Measurements from ENCODE around the gene LZTS2.
"Not testable (repeated sequence)": the region's sequence is repeated elsewhere in the genome, so short reads cannot be mapped to it uniquely, and the experiment has no call there.

The LZTS2 gene, protein sequence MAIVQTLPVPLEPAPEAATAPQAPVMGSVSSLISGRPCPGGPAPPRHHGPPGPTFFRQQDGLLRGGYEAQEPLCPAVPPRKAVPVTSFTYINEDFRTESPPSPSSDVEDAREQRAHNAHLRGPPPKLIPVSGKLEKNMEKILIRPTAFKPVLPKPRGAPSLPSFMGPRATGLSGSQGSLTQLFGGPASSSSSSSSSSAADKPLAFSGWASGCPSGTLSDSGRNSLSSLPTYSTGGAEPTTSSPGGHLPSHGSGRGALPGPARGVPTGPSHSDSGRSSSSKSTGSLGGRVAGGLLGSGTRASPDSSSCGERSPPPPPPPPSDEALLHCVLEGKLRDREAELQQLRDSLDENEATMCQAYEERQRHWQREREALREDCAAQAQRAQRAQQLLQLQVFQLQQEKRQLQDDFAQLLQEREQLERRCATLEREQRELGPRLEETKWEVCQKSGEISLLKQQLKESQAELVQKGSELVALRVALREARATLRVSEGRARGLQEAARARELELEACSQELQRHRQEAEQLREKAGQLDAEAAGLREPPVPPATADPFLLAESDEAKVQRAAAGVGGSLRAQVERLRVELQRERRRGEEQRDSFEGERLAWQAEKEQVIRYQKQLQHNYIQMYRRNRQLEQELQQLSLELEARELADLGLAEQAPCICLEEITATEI

GRCh38 chr10:100999742-101000126, at the start of gene LZTS2:
TSS of gene LZTS2 (plus strand) at chr10:100999808. CDS start at chr10:101002539, 2,731 bp downstream.
- DNase-seq = no peak

DNA sequence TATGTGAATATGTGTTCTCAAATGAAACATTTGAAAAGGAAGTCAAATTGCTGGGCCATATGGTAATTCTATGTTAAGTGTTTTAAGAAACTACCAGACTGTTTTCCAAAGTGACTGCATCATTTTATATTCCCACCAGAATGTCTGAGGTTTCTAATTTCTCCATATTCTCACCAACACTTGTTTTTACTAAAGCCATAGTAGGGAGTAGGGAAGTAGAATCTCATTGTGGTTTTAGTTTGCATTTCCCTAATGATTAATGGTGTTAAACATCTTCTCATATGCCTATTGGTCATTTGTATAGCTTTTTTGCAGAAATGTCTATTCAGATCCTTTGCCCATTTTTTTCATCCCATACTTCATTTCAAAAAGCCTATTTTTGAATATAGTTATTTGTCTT, 39.4 kb upstream of the LZTS2 start:
- no peak for DNase-seq

DNA sequence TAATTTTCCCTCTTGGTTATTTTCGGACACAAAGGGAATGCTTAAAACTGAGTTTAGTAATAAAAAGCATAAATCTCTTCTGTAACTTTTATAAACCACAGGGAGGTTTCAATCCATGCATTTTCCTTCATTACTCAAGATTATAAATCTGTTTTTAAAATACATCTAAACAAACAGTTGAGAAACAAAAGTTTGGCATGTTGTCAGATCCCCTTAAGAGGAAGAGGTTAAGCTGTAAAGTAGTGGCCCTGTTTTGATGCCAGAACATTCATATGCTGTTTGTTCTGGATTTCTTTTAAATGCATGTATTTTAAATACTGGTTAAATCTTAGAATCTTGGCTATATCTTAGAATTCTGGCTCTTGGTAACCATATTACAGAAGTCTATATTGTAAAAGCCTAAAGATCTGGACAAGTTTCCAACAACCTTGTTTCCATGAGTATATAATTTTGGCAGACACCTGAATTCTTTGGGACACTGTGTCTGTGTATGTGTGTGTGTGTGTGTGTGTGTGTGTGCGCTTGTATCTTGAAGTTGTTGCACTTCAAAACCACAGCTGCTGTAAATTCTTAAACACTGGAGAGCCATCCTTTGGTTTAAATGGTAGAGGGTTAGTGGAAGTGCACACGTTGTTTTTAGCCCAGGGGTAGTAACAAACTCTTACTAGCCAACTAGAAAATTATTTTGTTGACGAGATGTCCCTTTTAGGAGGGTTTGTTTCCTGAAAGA, 37.1 kb upstream of the LZTS2 start:
- DNase-seq = no peak

GRCh38 chr10:100963826-100964225, 35.8 kb upstream of the LZTS2 start:
- DNase-seq = no peak

- no peak for DNase-seq
These were observed 33.8 kb upstream of the LZTS2 start for GRCh38 chr10:100965820-100966219.

- no peak for DNase-seq
These were observed 32.7 kb upstream of the LZTS2 start for GRCh38 chr10:100966887-100967286.

- no peak for DNase-seq
These were observed 32.3 kb upstream of the LZTS2 start for GRCh38 chr10:100967332-100967731.

- DNase-seq = no peak
These were observed 31.4 kb upstream of the LZTS2 start for GRCh38 chr10:100968062-100968736.

GRCh38 chr10:100968863-100969186, 30.8 kb upstream of the LZTS2 start:
- no peak for DNase-seq

- no peak for DNase-seq
These were observed 30.2 kb upstream of the LZTS2 start, which contains the start of gene SEMA4G for GRCh38 chr10:100969187-100970075. TSS of gene SEMA4G (plus strand) at chr10:100969504. CDS start at chr10:100972913, 3,409 bp downstream.

DNA sequence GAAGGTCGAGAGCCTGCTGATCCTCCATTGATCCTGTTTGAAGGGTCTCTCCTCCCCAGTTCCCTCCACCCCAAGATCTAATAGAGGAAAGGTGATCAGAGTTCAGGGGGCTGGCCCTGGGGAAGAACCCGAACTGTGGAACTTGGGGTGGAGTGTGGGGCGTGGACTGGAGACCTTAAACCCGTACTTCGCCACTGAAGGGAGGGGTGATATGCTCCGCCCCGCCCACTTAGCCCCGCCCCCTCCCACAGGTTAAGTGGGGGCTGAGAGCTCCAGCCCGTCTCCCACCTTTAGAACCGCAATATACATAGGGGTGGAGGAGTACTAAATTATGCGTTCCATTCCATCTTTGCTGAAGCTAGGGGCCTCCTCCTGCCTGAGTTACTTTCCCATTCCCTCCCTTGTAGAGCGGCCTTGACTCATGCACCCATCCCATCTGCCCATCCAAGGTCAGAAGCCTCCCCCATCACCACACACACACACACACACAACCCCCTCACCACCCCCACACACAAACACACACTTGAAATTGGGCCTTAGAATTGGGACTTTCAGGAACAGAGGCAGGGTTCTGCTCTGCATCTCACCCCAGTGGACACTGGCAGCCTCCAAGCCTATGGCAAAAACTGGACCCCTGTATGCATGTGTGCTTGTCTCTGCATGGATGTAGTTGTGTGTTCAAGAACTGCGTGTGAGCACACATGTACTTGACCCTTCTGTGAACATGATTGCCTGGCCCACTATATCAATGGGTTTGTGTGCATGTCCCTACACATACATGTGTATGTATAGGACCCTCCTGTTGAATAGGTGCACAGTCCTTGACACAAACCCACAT, 29.3 kb upstream of the LZTS2 start:
- DNase-seq = no peak

- DNase-seq = no peak
These were observed 28.4 kb upstream of the LZTS2 start for GRCh38 chr10:100970914-100971811.

DNA sequence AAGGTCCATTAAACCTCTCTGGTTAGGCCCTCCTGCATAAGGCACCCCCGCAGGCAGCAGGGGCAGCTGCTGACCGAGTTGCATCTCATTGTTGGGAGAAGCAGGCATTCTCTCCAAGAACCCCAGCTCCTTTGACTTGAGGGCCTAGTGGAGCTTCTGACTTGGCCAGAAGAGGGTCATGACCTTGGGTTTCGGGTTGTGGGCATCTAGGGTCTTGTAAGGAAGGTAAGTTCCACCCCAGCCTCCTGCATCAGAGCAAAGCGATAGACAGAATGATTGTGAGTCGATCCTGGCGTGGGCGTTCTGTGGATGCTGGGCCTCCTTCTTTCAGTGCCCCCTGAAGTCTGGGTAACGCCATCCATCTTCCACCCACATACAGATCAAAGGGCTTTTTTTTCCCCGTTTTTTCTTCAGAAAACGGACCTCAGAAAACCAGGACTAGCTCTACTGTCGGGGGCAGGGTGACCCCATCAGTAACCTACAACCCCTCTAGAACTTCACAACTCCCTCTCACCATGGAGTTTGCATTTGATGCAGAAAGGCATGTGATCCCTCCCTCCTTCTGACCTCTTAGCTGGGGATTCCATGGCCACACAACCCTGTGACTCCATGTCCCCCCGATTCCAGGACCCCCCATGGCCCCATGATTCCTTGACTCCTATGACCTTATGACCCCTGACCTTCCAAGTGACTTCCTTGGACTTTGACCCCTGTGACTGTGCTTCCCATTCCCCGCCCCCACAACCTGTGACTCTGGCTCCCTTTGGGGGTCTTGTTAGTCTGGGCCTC, 27.3 kb upstream of the LZTS2 start:
- DNase-seq = no peak

DNA sequence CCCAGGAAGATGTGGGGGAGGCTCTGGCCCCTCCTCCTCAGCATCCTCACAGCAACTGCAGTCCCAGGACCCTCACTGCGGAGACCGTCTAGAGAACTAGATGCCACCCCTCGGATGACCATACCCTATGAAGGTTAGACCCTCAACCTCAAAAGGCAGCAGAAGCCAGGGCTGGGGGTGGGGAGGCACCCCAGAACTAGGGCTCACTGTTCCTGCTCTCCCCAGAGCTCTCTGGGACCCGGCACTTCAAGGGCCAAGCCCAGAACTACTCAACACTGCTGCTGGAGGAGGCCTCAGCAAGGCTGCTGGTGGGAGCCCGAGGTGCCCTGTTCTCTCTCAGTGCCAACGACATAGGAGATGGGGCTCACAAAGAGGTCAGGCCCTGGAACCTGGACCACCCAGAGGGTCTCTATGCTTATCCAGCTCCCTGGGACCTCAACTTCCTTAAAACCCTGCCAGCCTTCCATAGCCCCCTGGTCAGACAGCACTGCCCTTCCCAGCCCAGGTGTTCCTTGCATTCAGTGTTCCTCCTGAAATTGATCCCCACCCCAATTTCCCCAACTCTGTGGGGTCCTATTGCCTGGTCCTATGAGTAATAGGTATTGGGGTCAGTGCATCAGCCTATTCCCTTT, 26.6 kb upstream of the LZTS2 start:
- DNase-seq = no peak

DNA sequence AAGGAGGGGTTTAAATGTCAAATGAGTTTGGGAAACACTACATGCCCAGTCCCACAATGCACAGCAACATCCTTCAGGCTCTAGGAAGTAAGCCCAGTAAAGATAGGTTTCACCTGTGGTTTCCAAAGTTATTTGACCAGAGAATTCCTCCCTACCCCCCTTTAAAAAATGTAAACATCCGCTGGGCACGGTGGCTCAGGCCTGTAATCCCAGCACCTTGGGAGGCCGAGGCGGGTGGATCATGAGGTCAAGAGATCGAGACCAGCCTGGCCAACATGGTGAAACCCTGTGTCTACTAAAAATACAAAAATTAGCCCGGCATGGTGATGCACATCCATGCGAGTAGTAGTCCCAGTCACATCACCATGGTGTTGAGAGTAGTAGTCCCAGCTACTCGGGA, 24.2 kb upstream of the LZTS2 start:
- DNase-seq = not testable (repeated sequence)

GRCh38 chr10:100976906-100977305, 22.7 kb upstream of the LZTS2 start:
- DNase-seq = no peak

DNA sequence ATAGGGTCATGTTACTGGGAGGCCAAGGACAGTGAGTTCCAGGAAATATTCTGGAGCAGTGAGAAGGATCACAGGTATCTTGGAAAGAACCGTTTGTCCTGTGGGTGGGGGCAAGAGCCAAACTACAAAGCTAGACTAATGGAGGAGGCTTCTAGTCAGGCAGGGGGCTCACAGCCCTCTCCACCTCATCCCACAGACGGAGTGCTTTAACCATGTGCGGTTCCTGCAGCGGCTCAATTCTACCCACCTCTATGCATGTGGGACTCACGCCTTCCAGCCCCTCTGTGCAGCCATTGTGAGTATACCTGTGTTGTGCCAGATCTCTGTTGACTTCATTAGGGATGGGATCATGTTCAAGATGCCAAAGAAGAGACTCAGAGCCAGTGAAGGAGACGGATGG, 22.2 kb upstream of the LZTS2 start:
- no peak for DNase-seq

- DNase-seq = no peak
These were observed 21.3 kb upstream of the LZTS2 start for GRCh38 chr10:100978121-100978900.
